K562 (cell line): ENCODE results near the gene PRDM1. TPM values are rescaled to one million over a fixed set of nuclear protein-coding genes. Genes with fewer than 3 reads are reported as not detected.

ENCODE experiments used
- ATAC-seq: fragments of 200-7000 bp; cut with Tn5 transposase; 3 replicates; pipeline ENCODE4 v1.9.1; 2020; ENCODE audit warnings: moderate library complexity
- BruUV-seq: library from RNA; stranded (reverse); fragments of 400-500 nt; replicated peaks from 2 replicates; lab custom pipeline; 2021; lab: Mats Ljungman, UMichigan
- CTCF ChIA-PET: fragments of 300-600 bp; formaldehyde crosslinking; extraction: SDS; loops from one replicate; lab custom pipeline; 2021; ENCODE audit warnings: low intra/inter-chr PET ratio; lab: Yijun Ruan, JAX
- POLR2A ChIA-PET: fragments of 300-600, 350-650 bp; sonication (Branson Sonifier 250); formaldehyde crosslinking; extraction: SDS; loops from one replicate; lab custom pipeline; 2021; ENCODE audit warnings: antibody characterized with exemption, inconsistent platforms; lab: Yijun Ruan, JAX
- DNase-seq, 4 experiments: peaks; one replicate each; pipeline versions ENCODE4 v3.0.0 to v3.0.0-alpha.2; 2011 to 2018; ENCODE audit warnings: low spot score in 3 of 4, mixed read lengths in 3 of 4; ENCODE audit errors: extremely low read depth in 1 of 4
- FAIRE-seq: peaks from 2 replicates; lab custom pipeline; 2011; peaks lifted over from hg19 to GRCh38; lab: Jason Lieb, UNC
- H2AFZ ChIP-seq: 2 replicates; pipeline ENCODE4 v1.6.0; 2011; ENCODE audit warnings: low read depth, low read length, control low read depth, inconsistent platforms
- H3K27ac ChIP-seq: fragments of 200-600 bp; 3 replicates; pipeline ENCODE4 v1.8.0; 2011; ENCODE audit warnings: low read depth, mild to moderate bottlenecking, control low read depth, inconsistent platforms, low read length, moderate library complexity, mixed read lengths; ENCODE audit errors: extremely low read depth
- H3K27me3 ChIP-seq, 2 experiments: fragments of 300-600 bp in 1 of 2; 2 replicates in 1 of 2; 3 replicates in 1 of 2; pipeline versions ENCODE4 v1.6.0 to v1.8.0; 2011; ENCODE audit warnings: inconsistent platforms in 2 of 2, low read length in 2 of 2, mild to moderate bottlenecking in 1 of 2, mixed read lengths in 1 of 2, moderate library complexity in 1 of 2; ENCODE audit not compliant: control insufficient read depth in 2 of 2, insufficient read depth in 2 of 2
- H3K36me3 ChIP-seq: fragments of 300-600 bp; 3 replicates; pipeline ENCODE4 v1.8.0; 2011; ENCODE audit warnings: mild to moderate bottlenecking, low read length, inconsistent platforms; ENCODE audit not compliant: control insufficient read depth, insufficient read depth
- H3K4me1 ChIP-seq, 2 experiments: fragments of 200-600 bp in 1 of 2; replicated peaks in 1 of 2; 2 replicates in 1 of 2; 3 replicates in 1 of 2; pipeline versions ENCODE4 v1.5.1 to v1.8.0; 2011; ENCODE audit warnings: inconsistent platforms in 2 of 2, low read length in 2 of 2, mild to moderate bottlenecking in 1 of 2, mixed read lengths in 1 of 2, moderate library complexity in 1 of 2; ENCODE audit not compliant: control insufficient read depth in 2 of 2, insufficient read depth in 2 of 2
- H3K4me2 ChIP-seq: 2 replicates; pipeline ENCODE4 v1.6.1; 2011; ENCODE audit warnings: low read length, control low read depth, inconsistent platforms, mixed read lengths; ENCODE audit not compliant: insufficient read depth
- H3K4me3 ChIP-seq: fragments of 200-600 bp; sonication (generic), shearing (Covaris generic); 2 replicates; pipeline ENCODE4 v1.5.1; 2016; ENCODE audit warnings: control low read depth, inconsistent platforms
- H3K79me2 ChIP-seq: fragments of 200-600 bp; 3 replicates; pipeline ENCODE4 v1.8.0; 2011; ENCODE audit warnings: low read length, inconsistent platforms; ENCODE audit not compliant: control insufficient read depth, insufficient read depth
- H3K9ac ChIP-seq, 2 experiments: 2 replicates each; pipeline versions ENCODE4 v1.6.0 to v1.6.1; 2011; ENCODE audit warnings: low read depth in 2 of 2, low read length in 2 of 2, control low read depth in 1 of 2, inconsistent platforms in 1 of 2, mild to moderate bottlenecking in 1 of 2, mixed read lengths in 1 of 2; ENCODE audit not compliant: insufficient read depth in 1 of 2
- H3K9me1 ChIP-seq: one replicate; pipeline ENCODE4 v1.6.0; 2011; ENCODE audit warnings: inconsistent platforms, mild to moderate bottlenecking, low read length, moderate library complexity; ENCODE audit not compliant: control insufficient read depth, insufficient read depth
- H3K9me3 ChIP-seq: replicated peaks from 2 replicates; pipeline ENCODE4 v1.5.1; 2011; ENCODE audit warnings: low read depth, low read length, inconsistent platforms; ENCODE audit not compliant: control insufficient read depth, insufficient read depth
- H4K20me1 ChIP-seq: replicated peaks from 2 replicates; pipeline ENCODE4 v1.6.1; 2011; ENCODE audit warnings: low read length, inconsistent platforms, mixed read lengths; ENCODE audit not compliant: control insufficient read depth, insufficient read depth
- C11orf30 ChIP-seq: fragments of 450-650 bp; IDR thresholded peaks from 2 replicates; pipeline ENCODE4 v1.6.1; 2016; ENCODE audit warnings: low read depth, mild to moderate bottlenecking
- GATA2 ChIP-seq: sonication (generic); formaldehyde crosslinking; IDR thresholded peaks from 2 replicates; pipeline ENCODE4 v1.4.0; 2020; ENCODE audit warnings: mild to moderate bottlenecking, missing genetic modification reagents
- HLTF ChIP-seq: fragments of 450-650 bp; IDR thresholded peaks from 2 replicates; pipeline ENCODE4 v1.6.1; 2016
- RAD21 ChIP-seq, 2 experiments: fragments of 250-450 bp in 1 of 2; fragments of 450-650 bp in 1 of 2; sonication (Bioruptor Pico) in 1 of 2; formaldehyde crosslinking in 1 of 2; IDR thresholded peaks in 1 of 2; conservative IDR thresholded peaks in 1 of 2; 2 replicates each; pipeline versions ENCODE4 v1.4.0 to v1.8.0; 2020 to 2022; ENCODE audit warnings: mild to moderate bottlenecking in 2 of 2, moderate library complexity in 1 of 2
- SOX6 ChIP-seq: fragments of 450-650 bp; IDR thresholded peaks from 2 replicates; pipeline ENCODE4 v1.6.1; 2014; ENCODE audit warnings: mild to moderate bottlenecking
- SRF ChIP-seq, 2 experiments: fragments of 250-450, 450-650 bp in 1 of 2; sonication (Bioruptor Pico) in 1 of 2; sonication (generic) in 1 of 2; formaldehyde crosslinking; IDR thresholded peaks; 2 replicates each; pipeline versions ENCODE4 v1.5.0 to v1.5.1; 2020 to 2022; ENCODE audit warnings: mild to moderate bottlenecking in 1 of 2, missing genetic modification reagents in 1 of 2
- TCF3 ChIP-seq: sonication (generic); formaldehyde crosslinking; IDR thresholded peaks from 2 replicates; pipeline ENCODE4 v1.4.0; 2020; ENCODE audit warnings: mild to moderate bottlenecking, missing genetic modification reagents
- ZNF3 ChIP-seq: fragments of 250-450 bp; sonication (Bioruptor Pico); IDR thresholded peaks from 2 replicates; pipeline ENCODE4 v1.5.0; 2021; ENCODE audit warnings: mild to moderate bottlenecking, moderate library complexity
- WGBS: fragments of 100-300 bp; shearing (Covaris generic); methylation state at CpG from one replicate; pipeline ENCODE4 v1.1.6; 2016; ENCODE audit warnings: low coverage, mixed read lengths; ENCODE audit not compliant: insufficient coverage; ENCODE audit errors: missing lambda C conversion rate; 5-methylcytosine and 5-hydroxymethylcytosine counted together
- in situ Hi-C: fragments of 300-500 bp; cut with MboI; formaldehyde crosslinking; loops from 4 replicates; pipeline ENCODE4 v1.15.0; 2018; ENCODE audit warnings: inconsistent platforms, mixed read lengths
- intact Hi-C: fragments of 100-400 bp; cut with micrococcal nuclease; formaldehyde crosslinking; loops from 2 replicates; pipeline ENCODE4 v1.14.2; 2022
- polyA plus RNA-seq, 8 experiments: library from polyadenylated mRNA; depleted of rRNA in 4 of 8; stranded (reverse) in 5 of 8; unstranded in 3 of 8; fragments of >200 nt; fragmentation: Nextera tagmentation in 2 of 8; fragmentation: Illumina TruSeq in 1 of 8; extraction: Ambion mirVana in 2 of 8; extraction: Trizol in 1 of 8; gene quantifications; 2 replicates each; pipeline versions ENCODE4 v1.2.1 to v1.2.3, GENCODE V29; 2011 to 2014; ENCODE audit warnings: inconsistent platforms in 1 of 8, missing spikeins in 1 of 8
- total RNA-seq, 7 experiments: library from RNA; depleted of rRNA in 6 of 7; stranded (reverse); fragments of >200 nt in 6 of 7; fragmentation: Illumina TruSeq in 2 of 7; extraction: Trizol in 2 of 7; gene quantifications; 2 replicates each; pipeline versions ENCODE4 v1.2.1 to v1.2.3, GENCODE V29; 2011 to 2021; ENCODE audit warnings: low replicate concordance in 1 of 7

The PRDM1 gene
- total and polyA plus RNA-seq, 9 of the 15 experiments (the other 6 are each of a cell fraction or from before 2014, with no cell fraction given), result 0.09 to 0.89 (median 0.27) TPM

DNA sequence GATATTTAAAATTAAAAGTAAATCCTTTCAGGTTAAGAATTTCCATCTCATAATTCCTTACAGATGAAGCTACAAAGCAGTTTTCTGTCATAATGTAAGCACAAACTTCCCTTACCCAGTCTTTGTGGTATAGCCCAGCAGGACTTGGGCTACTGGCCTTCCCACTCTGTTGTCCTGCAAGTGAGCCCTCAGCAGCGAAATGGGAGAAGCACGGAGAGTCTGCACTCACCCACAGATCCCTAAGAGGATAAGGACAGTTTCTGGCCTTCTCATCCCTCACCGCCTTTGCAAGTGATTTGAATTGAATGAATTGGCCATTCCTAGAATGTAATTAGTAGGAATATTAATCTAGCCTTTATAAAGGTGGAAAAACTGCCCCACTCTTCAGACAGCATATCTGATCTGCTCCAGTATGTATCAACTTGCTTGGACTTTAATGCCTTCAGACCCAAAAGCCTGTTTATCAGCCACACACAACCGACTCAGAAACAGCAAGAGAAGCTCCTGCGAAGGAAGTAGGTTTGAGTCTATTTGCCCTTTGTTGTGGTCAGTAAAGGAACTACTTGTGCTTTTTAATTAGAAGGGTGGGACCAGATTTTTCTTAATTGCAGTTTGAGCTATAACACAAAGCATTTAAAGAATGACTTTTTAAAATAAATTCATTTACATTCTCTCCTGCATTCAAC, 29.9 kb upstream of the PRDM1 start:
- Histone ChIP-seq H3K9ac (no peak overlapping the region), H4K20me1 (no peaks in the 10 kb centered on the region), H2AFZ (no peak overlapping the region), H3K9me1 (no peaks in the 10 kb centered on the region), H3K4me3 (no peak overlapping the region)
- intact Hi-C loops, result no loop called here
- peak; percentile 57; the same call in 1 of the 3 replicates for ATAC-seq
- no TSS peak for BruUV-seq
- TF ChIP-seq ZNF3 (no peak), C11orf30 (no peak), HLTF (no peak), RAD21 (CRISPR knock-in tag; conservative IDR thresholded peaks at IDR 0.05 in 1 of 2, IDR thresholded peaks at IDR 0.05 in 1 of 2) (0 out of 4 replicates have a peak, but pooled peaks of 1 of the 2 experiments have one; percentile 7), SRF (CRISPR knock-in tag; IDR thresholded peaks at IDR 0.05) (no peak), SOX6 (0 out of 2 replicates have a peak, but pooled peaks have one; percentile 23), GATA2 (peak; percentile 40; the same call in 1 of the 2 replicates), TCF3 (CRISPR knock-in tag) (peak; percentile 37)
- TF ChIP-seq, all 486 proteins: peak for 4
- H3K9me3 ChIP-seq, result no peaks in the 10 kb centered on the region
- FAIRE-seq (no peak), DNase-seq (peak in 1 of 4 experiments; percentile 18)
- H3K36me3 ChIP-seq, result no peaks in the 10 kb centered on the region
- POLR2A ChIA-PET, result interaction anchor here (0.6 to 1.8 kb wide), 4 partner anchors 9 to 411 kb away, joined by 3 to 6 read pairs (median 4); no protein-coding TSS in a partner anchor
- H3K4me2 ChIP-seq, result no peak overlapping the region
- no peak overlapping the region for H3K27ac ChIP-seq
- in situ Hi-C loops, result no loop called here
- CTCF ChIA-PET, result no interaction called here
- no peaks in the 10 kb centered on the region for H3K79me2 ChIP-seq
- no peaks in the 10 kb centered on the region; a peak in 1 of 5 replicates for H3K4me1 ChIP-seq
- 0% methylated on average over 5 of the region's 5 CpGs for WGBS
- H3K27me3 ChIP-seq, result no peaks in the 10 kb centered on the region; a peak in 1 of 5 replicates
